ENCODE measurements around the gene CARS2. TPM values are rescaled to one million over a fixed set of nuclear protein-coding genes. Genes with fewer than 3 reads are reported as not detected.
A peak's percentile ranks its signal among the peaks of the same experiment; 100 is the strongest.

The CARS2 gene
- total RNA-seq, 1 donor, result 64.7 TPM

GRCh38 chr13:110597041-110597689 lies 108.8 kb downstream of the CARS2 start:
- H3K4me3 ChIP-seq (ENCODE audit: low read depth, low read length), result no peak overlapping the region
- no peak for TF ChIP-seq CTCF (IDR thresholded peaks at IDR 0.05; ENCODE audit: insufficient read depth, low read length)
- DNase-seq (ENCODE audit: low read depth), result no peak

GRCh38 chr13:110593430-110594130 lies 112.3 kb downstream of the CARS2 start:
- TF ChIP-seq CTCF (IDR thresholded peaks at IDR 0.05; ENCODE audit: insufficient read depth, low read length), result peak; percentile 59
- peak; percentile 67 for DNase-seq (ENCODE audit: low read depth)

GRCh38 chr13:110592665-110593064 lies 113.3 kb downstream of the CARS2 start:
- TF ChIP-seq CTCF (IDR thresholded peaks at IDR 0.05; ENCODE audit: insufficient read depth, low read length), result no peak
- peak; percentile 82 for DNase-seq (ENCODE audit: low read depth)
- H3K4me3 ChIP-seq (ENCODE audit: low read depth, low read length), result no peak overlapping the region

More at GRCh38 chr13:110593430-110594130, 112.3 kb downstream of the CARS2 start:
- H3K4me3 ChIP-seq (ENCODE audit: low read depth, low read length), result no peak overlapping the region

Other genes with a start within 250 kb of the CARS2 start
- 1.6 and 3.5 TPM in 2 replicates for gene RAB20, start 144.4 kb downstream of the CARS2 start, total RNA-seq (ENCODE audit: low replicate concordance)
- 14.8 and 14.9 TPM in 2 replicates for gene NAXD, start 90.6 kb downstream of the CARS2 start, total RNA-seq (ENCODE audit: low replicate concordance)
- gene ING1, start 7.6 kb upstream of the CARS2 start, total RNA-seq (ENCODE audit: low replicate concordance), result 5.6 and 9.2 TPM in 2 replicates
- gene ANKRD10, start 209.0 kb upstream of the CARS2 start, total RNA-seq (ENCODE audit: low replicate concordance), result 76.5 and 84.2 TPM in 2 replicates

Data from fibroblast of the aortic adventitia (primary cell).